HFF-Myc (cell line): ENCODE data around the gene CASP2.

Experiments
- DNase-seq: peaks from one replicate; pipeline ENCODE4 v3.0.0-alpha.2; 2011; ENCODE audit warnings: low read depth; ENCODE audit errors: extremely low read depth
- H3K4me3 ChIP-seq: replicated peaks from 2 replicates; pipeline ENCODE4 v1.5.1; 2011; ENCODE audit warnings: low read depth, mild to moderate bottlenecking, control low read depth, low read length
- TF ChIP-seq, protein P1 (sequence below): IDR thresholded peaks from 2 replicates; pipeline ENCODE4 v1.5.1; 2012; ENCODE audit warnings: mild to moderate bottlenecking, low read depth, low read length, control low read depth; ENCODE audit errors: missing control alignments

CASP2 gene

DNA sequence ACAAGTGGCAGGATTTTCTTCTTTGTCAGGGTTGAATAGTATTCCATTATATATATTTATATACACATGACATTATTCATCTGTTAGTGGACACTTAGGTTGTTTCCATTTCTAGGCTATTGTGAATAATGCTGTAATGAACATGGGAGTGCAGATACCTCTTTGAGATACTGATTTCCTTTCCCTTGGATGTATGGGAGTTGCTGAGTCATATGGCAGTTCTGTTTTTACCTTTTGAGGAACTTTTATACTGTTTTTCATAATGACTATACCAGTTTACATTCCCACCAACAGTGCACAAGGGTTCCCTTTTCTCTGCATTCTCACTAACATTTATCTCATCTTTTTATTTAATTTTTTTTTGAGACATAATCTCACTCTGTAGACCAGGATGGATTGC lies 26.0 kb downstream of the CASP2 start:
- no peak for DNase-seq
- TF ChIP-seq, protein P1, sequence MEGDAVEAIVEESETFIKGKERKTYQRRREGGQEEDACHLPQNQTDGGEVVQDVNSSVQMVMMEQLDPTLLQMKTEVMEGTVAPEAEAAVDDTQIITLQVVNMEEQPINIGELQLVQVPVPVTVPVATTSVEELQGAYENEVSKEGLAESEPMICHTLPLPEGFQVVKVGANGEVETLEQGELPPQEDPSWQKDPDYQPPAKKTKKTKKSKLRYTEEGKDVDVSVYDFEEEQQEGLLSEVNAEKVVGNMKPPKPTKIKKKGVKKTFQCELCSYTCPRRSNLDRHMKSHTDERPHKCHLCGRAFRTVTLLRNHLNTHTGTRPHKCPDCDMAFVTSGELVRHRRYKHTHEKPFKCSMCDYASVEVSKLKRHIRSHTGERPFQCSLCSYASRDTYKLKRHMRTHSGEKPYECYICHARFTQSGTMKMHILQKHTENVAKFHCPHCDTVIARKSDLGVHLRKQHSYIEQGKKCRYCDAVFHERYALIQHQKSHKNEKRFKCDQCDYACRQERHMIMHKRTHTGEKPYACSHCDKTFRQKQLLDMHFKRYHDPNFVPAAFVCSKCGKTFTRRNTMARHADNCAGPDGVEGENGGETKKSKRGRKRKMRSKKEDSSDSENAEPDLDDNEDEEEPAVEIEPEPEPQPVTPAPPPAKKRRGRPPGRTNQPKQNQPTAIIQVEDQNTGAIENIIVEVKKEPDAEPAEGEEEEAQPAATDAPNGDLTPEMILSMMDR, result no peak
- H3K4me3 ChIP-seq, result no peak overlapping the region

DNA sequence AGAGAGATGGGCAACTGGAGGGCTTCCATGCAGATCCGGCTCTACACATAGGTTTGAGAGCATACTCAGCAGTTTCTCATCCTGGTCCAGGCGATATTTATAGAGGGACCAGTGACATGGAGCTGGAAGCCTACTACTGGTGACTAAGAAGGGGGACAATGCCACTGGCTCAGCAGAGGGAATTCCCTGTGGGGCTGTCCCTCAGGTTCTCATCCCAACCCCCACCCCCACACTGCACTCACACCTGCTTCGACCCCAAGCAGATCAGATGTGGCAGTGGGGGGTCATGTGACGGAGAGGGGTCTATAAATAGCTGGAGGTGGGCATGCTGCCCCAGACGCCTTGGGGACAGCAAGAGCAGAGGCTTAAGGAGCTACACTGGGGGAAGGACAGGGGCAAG lies 27.6 kb downstream of the CASP2 start, which contains the start of gene CLCN1:
Gene CLCN1 (plus strand): TSS at position 336 of the 400 bp plus-strand sequence. CDS start 102 bp downstream, outside the sequence.
- no peak within 1 kb of the TSS for H3K4me3 ChIP-seq
- TF ChIP-seq, protein P1, result no peak
- DNase-seq, result no peak

DNA sequence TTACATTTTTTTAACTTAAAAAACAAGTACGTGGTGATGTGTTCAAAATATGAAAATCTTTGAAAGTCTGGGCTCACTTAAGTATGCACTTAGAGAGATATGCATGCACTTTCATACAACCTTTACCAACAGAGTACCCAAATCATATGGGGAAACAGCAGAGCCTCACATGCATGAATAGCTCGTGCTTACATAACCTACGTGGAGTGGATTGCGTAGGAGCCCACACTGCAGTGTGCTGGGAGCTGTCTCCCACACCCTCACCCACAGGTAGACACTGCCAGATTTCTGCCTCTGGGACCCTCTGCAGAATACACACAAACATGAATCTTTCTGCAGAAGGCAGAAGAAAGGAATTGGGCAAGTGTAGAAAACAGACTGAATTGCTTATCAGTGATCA lies 28.3 kb downstream of the CASP2 start:
- DNase-seq, result no peak
- TF ChIP-seq, protein P1, result no peak
- H3K4me3 ChIP-seq, result no peak overlapping the region

DNA sequence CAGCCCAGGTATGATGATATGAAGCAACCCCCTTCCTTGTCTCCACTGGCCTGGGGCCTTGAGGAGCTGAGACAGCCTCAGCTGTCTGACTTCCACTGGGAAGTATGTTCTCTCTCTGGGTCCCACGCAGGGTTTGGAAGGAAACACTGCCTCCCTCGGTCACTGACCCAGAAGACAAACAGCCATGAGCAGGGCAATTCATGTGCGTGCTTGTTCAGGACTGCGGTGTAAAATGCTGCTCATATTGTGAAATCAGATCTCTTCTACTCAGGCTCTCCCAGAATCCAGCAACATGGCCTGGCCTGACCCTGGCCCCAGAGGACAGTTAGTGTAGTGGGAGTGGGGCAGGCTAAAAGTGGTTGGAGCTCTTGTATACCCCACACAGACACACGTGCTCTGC lies 30.5 kb downstream of the CASP2 start:
- TF ChIP-seq, protein P1, result no peak
- DNase-seq, result no peak
- no peak overlapping the region for H3K4me3 ChIP-seq

DNA sequence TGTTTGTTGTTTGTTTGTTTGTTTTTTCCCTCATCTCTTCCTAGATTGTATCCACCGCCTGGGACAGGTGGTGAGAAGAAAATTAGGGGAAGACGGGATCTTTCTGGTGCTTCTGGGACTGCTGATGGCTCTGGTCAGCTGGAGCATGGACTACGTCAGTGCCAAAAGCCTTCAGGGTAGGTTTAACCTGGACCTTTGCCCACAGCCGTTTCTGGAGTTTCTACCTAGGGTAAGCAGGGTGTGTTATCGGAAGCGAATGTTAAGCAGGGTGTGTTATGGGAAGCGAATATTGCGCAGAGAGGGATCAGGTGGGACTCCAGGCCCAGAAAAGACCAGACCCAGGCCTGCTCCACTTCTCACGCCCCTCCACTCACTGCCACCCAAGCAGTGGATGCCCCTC lies 32.5 kb downstream of the CASP2 start:
- no peak overlapping the region for H3K4me3 ChIP-seq
- TF ChIP-seq, protein P1, result no peak
- no peak for DNase-seq

DNA sequence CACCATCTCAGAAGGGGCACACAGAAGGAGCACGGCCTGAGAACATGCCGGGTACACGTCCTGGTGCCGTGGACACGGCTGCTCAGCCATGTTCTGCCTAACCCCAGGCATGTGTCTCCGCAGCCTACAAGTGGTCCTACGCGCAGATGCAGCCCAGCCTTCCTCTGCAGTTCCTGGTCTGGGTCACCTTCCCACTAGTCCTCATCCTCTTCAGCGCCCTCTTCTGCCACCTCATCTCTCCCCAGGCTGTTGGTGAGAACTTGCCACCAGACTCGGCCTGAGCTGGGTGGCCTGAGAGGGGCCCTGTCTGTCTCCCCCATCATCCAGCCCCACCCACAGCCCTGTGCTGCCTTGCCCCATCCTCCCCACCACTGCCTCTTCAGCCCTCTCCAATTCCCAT lies 33.1 kb downstream of the CASP2 start:
- no peak for DNase-seq
- H3K4me3 ChIP-seq, result no peak overlapping the region
- TF ChIP-seq, protein P1, result no peak

DNA sequence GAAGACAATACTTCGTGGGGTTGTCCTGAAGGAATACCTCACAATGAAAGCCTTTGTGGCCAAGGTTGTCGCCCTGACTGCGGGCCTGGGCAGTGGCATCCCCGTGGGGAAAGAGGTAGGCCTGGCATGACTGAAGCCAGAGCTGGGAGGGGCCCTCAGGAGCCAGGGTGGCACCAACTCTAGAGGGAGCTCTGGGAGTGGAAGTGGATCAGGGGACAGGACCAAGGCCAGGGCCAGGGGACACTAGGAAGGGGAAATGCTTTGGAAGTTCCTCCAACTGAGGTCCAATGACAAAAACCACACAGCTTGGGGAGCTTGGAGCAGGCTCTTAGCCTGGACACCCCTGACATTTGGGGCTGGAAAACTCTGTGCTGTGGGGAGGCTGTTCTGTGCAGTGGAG lies 33.6 kb downstream of the CASP2 start:
- no peak overlapping the region for H3K4me3 ChIP-seq
- TF ChIP-seq, protein P1, result no peak
- no peak for DNase-seq
